Activated effector memory CD4-positive, alpha-beta T cell treated with Interleukin-2 at 50 U/mL for 16 hours (primary cell): ENCODE data around the gene TDRD12.

Experiments
- DNase-seq: peaks from one replicate; pipeline ENCODE4 v3.0.0-alpha.2; 2020

The TDRD12 gene

GRCh38 chr19:32872391-32872790 lies 152.8 kb downstream of the TDRD12 start:
- no peak for DNase-seq

DNA sequence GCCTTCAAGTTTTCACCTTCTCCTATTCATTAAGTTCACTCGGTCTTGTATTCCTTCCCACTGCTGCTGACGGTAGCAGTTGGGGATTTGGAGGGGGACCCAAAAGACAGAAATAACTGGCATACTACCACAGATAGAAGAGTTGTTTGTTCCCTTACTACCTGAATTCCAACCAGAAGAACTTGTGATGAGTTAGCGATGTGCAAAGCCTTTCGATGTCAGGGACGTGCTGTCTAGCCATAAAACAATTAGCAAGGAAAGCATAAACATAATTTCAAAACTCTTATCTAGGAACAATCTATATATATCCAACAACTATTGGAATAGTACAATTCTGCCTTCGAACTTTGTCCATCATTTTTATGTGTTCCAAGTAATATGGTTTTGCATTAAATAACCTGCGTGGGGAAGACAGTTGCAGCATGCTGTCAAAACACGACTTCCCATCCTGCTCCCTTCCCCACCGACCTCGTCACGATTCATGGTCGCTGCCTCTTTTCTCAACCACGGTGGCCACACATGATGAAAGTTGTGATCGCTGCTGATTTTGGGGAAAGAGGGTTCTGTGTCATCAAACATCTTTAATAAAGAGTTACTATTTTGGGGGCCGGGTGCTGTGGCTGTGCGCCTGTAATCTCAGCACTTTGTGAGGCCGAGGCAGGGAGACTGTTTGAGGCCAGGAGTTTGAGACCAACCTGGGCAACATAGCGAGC lies 153.8 kb downstream of the TDRD12 start:
- no peak for DNase-seq

DNA sequence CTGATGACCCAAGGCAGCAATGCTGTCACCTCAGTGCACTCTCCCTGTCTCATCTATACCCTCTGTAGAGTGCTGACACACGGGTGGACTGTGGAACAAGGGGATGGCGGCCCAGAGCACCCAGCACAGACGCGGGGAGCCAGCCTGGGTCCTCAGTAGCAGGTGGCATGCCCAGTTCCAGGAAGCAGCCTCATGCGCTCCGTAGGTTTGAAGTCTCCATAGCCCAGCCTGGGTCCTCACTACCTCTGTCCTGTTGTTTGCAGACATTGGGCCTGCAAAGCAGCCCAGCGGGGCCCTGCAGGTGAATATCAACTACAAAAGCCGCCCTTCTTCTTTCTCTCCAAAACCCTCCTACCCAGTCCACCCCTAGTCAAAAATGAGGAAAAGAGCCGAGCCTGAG lies 155.0 kb downstream of the TDRD12 start:
- DNase-seq = no peak

GRCh38 chr19:32875428-32875827 lies 155.9 kb downstream of the TDRD12 start:
- DNase-seq = no peak

DNA sequence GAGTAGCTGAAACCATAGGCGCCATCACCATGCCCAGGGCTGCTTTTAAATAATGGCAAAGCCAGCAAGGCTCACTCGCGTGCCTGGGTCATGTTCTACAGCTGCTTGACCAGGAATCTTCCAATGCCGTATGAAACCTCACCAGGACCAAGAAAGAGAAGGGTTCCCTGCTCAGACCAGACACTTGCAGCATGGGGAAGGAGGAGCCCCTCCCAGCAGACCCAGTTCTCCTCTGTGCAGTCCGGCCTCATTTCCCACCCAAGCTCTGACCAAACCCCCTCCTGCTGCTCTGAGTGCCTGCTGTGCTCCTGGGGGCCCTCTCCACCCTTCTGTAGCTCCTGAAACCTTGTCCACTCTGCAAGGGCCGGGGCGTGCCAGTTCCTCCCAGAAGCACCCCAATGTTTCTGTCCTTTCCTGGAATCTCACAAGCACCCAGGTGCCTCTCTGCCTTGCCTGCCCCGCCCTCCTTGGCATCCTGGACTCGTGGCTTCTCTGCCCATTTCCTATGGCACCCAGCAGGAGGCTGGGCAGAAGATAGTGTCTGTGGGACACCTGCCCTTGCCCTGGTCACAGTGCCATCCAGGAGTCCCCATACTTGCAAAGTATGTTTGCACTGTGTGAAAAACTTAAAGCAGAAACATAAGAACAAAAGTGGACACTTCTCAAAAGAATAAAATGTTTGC lies 156.8 kb downstream of the TDRD12 start:
- DNase-seq = no peak

- no peak for DNase-seq
Measured at GRCh38 chr19:32876919-32877285, 157.3 kb downstream of the TDRD12 start.
